HG03378 (cell line): ENCODE results near the gene TBCK.
"Not testable (repeated sequence)": the region's sequence is repeated elsewhere in the genome, so short reads cannot be mapped to it uniquely, and the experiment has no call there.

Experiments used
- ATAC-seq: cut with Tn5 transposase; IDR thresholded peaks from one replicate; pipeline ENCODE4 v1.9.1; 2021; ENCODE audit warnings: mild to moderate bottlenecking, moderate library complexity; ENCODE audit not compliant: unreplicated experiment

The TBCK gene

GRCh38 chr4:106132045-106132444 lies 184.0 kb downstream of the TBCK start:
- ATAC-seq: no peak

DNA sequence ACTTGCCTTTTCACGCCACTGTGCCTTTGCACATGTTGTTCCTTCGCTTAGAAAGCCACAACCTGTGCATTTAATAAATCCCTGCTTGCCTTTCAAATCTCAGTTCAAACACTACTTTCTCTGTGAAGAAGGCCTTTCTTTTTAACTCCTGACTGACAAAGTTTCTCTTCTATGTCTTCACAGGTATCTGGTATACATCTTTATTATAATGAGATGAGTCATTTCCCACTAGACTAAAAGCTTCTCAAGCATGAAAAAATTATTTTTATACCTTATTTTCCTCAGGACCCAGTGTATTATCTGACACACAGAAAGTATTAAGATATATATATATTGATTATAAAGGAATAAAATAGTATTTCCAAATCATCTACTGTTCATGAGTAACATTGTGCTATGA lies 189.9 kb downstream of the TBCK start:
- peak; percentile 78 for ATAC-seq

GRCh38 chr4:106119949-106120555 lies 196.0 kb downstream of the TBCK start:
- ATAC-seq: not testable (repeated sequence)

GRCh38 chr4:106116025-106116424 lies 200.0 kb downstream of the TBCK start:
- no peak for ATAC-seq

- no peak for ATAC-seq
These were observed 201.7 kb downstream of the TBCK start for GRCh38 chr4:106114270-106114669.

DNA sequence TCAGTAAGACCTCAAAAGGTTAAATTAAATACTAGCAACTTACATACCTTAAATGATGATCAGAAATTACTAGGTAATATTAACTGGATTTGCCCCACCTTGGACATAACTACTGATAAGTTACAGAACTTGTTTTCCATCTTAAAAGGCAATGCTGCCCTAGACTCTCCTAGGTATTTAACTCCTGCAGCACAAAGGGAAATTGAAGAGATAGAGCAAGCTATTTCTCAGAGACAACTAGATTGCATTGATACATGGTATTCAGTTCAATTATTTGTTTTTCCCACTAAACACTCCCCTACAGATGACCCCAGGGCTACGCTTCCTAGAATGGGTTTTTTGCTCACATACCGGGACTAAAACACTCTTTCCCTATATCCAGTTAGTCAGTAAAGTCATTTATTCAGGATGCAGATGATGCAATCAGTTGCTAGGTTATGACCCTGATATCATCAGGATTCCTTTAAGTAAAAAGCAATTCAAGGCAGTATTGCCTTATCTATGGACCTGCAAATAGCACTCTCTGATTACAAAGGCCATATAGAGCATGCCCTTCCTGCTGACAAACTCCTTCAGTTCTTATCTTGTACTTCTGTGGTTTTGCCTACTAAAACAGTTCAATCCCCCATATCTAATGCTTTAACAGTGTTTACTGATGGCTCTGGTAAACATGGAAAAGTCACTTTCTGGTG lies 204.1 kb downstream of the TBCK start:
- not testable (repeated sequence) for ATAC-seq

- ATAC-seq: no peak
These were observed 206.1 kb downstream of the TBCK start for GRCh38 chr4:106109929-106110328.

- ATAC-seq: no peak
These were observed 210.3 kb downstream of the TBCK start for GRCh38 chr4:106105697-106106096.

DNA sequence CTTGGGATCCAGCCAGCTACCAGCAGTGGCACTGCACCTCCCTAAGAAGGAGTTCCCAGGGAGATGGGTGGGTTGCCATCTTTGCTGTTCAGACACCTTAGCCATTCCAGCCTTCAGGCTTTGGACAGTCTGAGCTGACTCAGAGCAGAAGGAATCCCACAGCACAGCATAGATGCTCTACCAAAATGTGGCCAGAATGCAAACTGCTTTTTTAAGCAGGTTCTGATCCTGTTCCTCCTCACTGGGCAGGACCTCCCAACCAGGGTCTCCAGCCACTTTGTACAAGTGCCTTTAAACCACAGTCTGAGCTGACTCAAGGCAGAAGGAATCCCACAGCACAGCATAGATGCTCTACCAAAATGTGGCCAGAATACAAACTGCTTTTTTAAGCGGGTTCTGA lies 211.7 kb downstream of the TBCK start:
- ATAC-seq: no peak

DNA sequence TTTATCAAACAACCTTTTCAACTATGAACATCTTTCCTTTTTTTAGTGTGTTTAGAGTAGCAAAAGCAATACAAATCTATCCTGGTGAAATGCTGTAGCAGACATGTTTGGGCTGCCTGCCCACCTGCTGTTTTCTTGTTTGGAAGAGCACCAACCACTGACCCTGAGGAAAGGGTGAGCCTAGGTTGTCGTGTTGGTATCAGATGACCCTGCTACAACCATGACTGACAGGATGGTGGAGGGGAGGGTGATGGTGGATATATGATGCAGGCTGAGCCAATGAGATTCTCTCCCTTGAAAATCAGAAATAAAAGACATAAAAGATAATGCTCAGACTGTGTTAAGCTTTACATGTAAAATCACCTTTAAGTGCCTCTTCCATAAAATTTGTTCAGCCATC lies 219.6 kb downstream of the TBCK start:
- no peak for ATAC-seq

- ATAC-seq: no peak
These were observed 220.6 kb downstream of the TBCK start for GRCh38 chr4:106095408-106095807.

DNA sequence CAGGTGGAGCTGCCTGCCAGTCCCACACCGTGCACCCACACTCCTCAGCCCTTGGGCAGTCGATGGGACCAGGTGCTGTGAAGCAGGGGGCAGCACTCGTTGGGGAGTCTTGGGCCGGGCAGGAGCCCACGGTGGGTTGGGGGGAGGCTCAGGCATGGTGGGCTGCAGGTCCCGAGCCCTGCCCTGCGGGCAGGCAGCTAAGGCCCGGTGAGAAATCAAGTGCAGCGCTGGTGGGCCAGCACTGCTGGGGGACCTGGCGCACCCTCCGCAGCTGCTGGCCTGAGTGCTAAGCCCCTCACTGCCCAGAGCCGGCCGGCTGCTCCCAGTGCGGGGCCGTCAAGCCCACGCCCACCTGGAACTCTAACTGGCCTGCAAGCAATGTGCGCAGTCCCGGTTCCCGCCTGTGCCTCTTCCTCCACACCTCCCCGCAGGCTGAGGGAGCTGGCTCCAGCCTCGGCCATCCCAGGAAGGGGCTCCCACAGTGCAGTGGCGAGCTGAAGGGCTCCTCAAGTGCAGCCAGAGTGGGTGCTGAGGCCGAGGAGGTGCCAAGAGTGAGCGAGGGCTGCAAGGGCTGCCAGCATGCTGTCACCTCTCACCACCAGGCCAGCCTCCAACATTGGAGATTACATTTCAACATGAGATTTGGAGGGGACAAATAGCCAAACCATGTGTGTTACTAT lies 223.5 kb downstream of the TBCK start:
- ATAC-seq: no peak

DNA sequence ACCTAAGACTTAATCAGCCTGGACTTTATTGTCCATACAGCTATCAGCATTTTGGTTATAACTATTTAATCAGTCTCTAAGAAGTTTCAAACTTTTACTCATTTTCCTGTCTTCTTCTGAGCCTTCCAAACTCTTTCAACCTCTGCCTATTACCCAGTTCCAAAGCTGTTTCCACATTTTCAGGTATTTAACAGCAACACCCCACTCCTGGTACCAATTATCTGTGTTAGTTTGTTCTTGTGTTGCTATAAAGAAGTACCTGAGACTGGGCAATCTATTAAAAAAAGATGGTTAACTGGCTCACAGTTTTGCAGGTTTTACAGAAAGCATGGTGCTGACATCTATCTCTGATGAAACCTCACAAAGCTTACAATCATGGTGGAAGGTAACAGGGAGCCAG lies 225.2 kb downstream of the TBCK start:
- ATAC-seq: no peak

GRCh38 chr4:106083065-106083464 lies 232.9 kb downstream of the TBCK start:
- ATAC-seq: no peak

- ATAC-seq: no peak
These were observed 235.6 kb downstream of the TBCK start for GRCh38 chr4:106080376-106080775.

DNA sequence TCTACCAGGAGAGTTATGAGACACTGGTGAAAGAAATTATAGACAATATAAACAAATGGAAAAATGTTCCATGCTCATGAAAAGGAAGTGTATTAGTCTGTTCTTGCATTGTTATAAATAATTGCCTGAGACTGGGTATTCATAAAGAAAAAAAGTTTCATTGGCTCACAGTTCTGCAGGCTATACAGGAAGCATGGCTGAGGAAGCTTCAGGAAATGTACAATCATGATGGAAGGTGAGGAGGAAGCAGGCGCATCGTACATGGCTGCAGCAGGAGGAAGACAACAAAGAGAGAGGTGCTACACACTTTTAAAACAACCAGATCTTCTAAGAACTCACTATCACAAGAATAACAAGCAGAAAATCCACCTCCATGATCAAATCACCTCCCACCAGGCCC lies 236.4 kb downstream of the TBCK start:
- no peak for ATAC-seq

GRCh38 chr4:106065018-106065417 lies 251.0 kb downstream of the TBCK start:
- ATAC-seq: no peak

DNA sequence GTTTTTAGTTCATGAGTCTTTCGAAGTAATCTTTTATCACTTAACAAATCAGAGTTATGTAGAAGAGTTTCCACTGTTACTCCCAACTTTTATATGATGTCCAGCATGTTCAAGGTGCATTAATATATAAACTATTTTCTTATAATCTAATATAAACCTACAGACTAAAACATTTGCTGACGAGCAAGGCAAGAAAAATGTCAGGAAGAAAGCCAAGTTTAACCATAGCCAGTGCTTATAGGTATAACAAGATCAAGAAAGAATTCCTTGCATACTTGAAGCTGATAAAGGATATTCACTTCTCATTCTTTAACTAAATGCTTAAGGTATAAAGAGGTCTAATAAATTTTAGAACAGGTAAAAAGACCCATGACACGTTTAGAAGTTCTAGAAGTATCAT lies 253.0 kb downstream of the TBCK start:
- ATAC-seq: no peak

GRCh38 chr4:106062452-106062875 lies 253.5 kb downstream of the TBCK start:
- no peak for ATAC-seq

DNA sequence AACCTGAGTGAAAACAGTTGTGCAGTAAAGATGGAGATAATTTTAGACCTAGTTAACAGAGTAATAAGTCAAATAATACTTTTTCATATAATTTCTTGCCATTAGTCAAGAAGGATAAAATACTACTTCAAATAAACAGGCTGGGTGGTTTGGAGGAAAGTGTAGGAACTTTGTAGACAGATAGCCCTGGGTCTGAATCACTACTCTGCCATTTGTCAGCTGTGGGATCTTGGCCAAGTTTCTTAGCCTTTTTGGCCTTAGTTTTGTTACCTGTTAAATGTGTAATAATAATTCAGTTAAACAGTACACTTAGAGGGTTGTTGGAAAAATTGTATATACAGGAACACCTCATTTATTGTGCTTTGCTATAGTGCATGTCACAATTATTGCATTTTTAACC lies 257.1 kb downstream of the TBCK start:
- no peak for ATAC-seq

DNA sequence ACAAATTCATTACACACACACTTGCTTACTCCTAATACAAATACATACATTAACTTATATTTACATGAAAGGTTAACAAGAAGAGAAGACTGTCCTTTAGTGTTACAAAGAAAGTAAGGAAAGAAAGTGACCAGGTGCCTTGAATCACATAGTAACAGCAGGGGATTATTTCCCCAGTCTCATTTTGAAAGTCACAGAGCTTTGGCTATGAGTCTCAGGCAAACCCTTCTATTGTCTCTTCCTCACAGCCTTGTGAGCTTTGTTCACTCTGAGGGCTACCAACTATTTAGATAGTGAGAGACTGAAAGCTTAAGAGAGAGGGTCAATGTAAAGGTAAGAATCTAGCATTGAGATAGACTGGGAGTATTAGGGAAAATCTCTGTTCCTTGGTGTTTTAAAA lies 259.1 kb downstream of the TBCK start:
- no peak for ATAC-seq

DNA sequence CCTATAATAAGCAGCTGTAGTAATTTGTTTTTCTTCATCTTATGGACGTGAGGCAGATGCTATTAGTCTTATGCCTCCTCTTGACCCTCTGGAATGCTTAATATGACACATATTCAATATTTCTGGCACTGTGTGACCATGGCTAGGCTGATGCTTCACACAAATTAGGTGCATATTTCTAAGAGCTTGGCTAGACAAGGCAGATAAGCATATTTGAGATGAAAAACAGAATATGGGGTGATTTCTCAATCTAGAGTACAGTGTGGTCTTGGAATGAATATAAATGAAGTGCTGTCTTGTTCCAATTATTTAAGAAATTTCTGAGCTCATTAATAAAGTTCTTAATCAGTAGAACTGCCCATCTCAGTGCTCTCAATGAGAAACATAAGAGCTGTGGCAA lies 264.5 kb downstream of the TBCK start:
- no peak for ATAC-seq
